ENCODE results near the gene RPL39. TPM values are rescaled to one million over a fixed set of nuclear protein-coding genes. Genes with fewer than 3 reads are reported as not detected.

The RPL39 gene
- total RNA-seq, 1 experiment from 2014 or later, result 2,054 TPM

DNA sequence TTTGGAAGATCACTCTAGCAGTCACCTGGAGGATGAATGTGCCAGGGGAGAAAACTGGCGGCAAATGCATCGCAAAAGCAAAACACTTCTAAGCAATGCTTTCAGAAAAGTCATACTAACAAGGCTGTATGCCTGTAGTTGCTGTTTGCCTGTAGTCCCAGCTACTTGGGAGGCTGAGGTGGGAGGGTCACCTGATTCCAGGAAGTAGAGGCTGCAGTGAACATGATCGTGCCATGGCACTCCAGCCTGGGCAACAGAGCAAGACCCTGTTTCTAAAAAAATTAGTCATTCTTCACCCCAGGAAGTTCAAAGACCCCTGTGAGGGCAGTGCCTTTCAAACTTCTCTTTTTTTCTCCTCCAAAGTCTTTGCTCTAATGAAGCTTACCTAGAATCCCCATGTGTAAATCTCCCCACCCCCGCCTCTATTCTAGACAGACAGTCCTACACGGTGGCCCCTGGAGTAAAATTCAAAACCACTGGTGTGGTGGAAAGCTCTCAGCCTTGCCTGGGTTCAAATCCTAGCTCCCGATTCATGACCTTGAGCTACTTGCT, 27.5 kb downstream of the RPL39 start:
- H3K56ac ChIP-seq (ENCODE audit: insufficient read length, low read depth, low read length), result no peak overlapping the region
- H3K23me2 ChIP-seq (ENCODE audit: insufficient read length, low read depth, low read length, poor library complexity, severe bottlenecking), result no peaks in the 10 kb centered on the region
- no peak overlapping the region for H4K8ac ChIP-seq (replicated peaks; ENCODE audit: insufficient read length, low read depth, low read length)
- peaks cover 9 to 15% of the 10 kb centered on the region in 2 experiments for H3K4me1 Mint-ChIP-seq
- H3K4me3 Mint-ChIP-seq, result no peak overlapping the region
- no peak overlapping the region for H2AK5ac ChIP-seq (ENCODE audit: insufficient read length, low read length)
- no peaks in the 10 kb centered on the region for H3K79me1 ChIP-seq (ENCODE audit: insufficient read depth, low read depth, low read length, poor library complexity, severe bottlenecking)
- no peak overlapping the region for H3K4ac ChIP-seq (ENCODE audit: low read depth, low read length)
- H3K9me3 ChIP-seq (ENCODE audit: control insufficient read depth, low read depth, low read length), result peaks cover 16% of the 10 kb centered on the region
- no peak overlapping the region for H3K9ac ChIP-seq (ENCODE audit: extremely low read depth, insufficient read length, low read length)
- H3K9me3 Mint-ChIP-seq, result peaks cover 68 to 71% of the 10 kb centered on the region in 2 experiments
- DNase-seq, result no peak
- no peak overlapping the region for H2BK12ac ChIP-seq (ENCODE audit: insufficient read length, low read depth, low read length)
- WGBS (ENCODE audit: extremely low coverage, insufficient read length, low lambda C conversion rate), result no CpG with 5 or more reads among the region's 6 CpGs
- H3K14ac ChIP-seq (ENCODE audit: insufficient read depth, low read length), result no peak overlapping the region
- peaks cover 3 to 5% (median 5%) of the 10 kb centered on the region in 3 experiments; a peak in 5 of 7 replicates for H3K36me3 Mint-ChIP-seq (ENCODE audit: insufficient read depth in 1 of 3, low read depth in 3 of 3)
- no peak overlapping the region for H2BK120ac ChIP-seq (ENCODE audit: low read depth, low read length, poor library complexity, severe bottlenecking)
- no peaks in the 10 kb centered on the region for H3K4me1 ChIP-seq (ENCODE audit: insufficient read depth, low read length)
- H3K27me3 ChIP-seq (ENCODE audit: insufficient read depth, low read length), result no peaks in the 10 kb centered on the region; the same call in 1 of the 2 replicates
- no peak overlapping the region for H2BK15ac ChIP-seq (ENCODE audit: low read depth, low read length)
- no peak overlapping the region for H3K27ac ChIP-seq (ENCODE audit: insufficient read length, low read depth, low read length)
- H3K27me3 Mint-ChIP-seq (ENCODE audit: low read depth), result peaks cover 22% of the 10 kb centered on the region
- H3K4me2 ChIP-seq (ENCODE audit: insufficient read depth, insufficient read length, low read length), result no peak overlapping the region
- no peak overlapping the region for H2AFZ ChIP-seq (ENCODE audit: low read length)
- no peaks in the 10 kb centered on the region for H3K79me2 ChIP-seq (ENCODE audit: insufficient read depth, low read length)
- no peak overlapping the region for H2BK20ac ChIP-seq (ENCODE audit: low read depth, low read length, poor library complexity, severe bottlenecking)
- H3K27ac Mint-ChIP-seq, result peak overlapping the region in 1 of 3 experiments; percentile 78; a peak in 1 of 7 replicates
- no peak overlapping the region for H4K91ac ChIP-seq (ENCODE audit: insufficient read length, low read depth, low read length)
- TF ChIP-seq, protein P1, sequence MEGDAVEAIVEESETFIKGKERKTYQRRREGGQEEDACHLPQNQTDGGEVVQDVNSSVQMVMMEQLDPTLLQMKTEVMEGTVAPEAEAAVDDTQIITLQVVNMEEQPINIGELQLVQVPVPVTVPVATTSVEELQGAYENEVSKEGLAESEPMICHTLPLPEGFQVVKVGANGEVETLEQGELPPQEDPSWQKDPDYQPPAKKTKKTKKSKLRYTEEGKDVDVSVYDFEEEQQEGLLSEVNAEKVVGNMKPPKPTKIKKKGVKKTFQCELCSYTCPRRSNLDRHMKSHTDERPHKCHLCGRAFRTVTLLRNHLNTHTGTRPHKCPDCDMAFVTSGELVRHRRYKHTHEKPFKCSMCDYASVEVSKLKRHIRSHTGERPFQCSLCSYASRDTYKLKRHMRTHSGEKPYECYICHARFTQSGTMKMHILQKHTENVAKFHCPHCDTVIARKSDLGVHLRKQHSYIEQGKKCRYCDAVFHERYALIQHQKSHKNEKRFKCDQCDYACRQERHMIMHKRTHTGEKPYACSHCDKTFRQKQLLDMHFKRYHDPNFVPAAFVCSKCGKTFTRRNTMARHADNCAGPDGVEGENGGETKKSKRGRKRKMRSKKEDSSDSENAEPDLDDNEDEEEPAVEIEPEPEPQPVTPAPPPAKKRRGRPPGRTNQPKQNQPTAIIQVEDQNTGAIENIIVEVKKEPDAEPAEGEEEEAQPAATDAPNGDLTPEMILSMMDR (conservative IDR thresholded peaks at IDR 0.05), result no peak
- H3K23ac ChIP-seq (ENCODE audit: insufficient read length, low read depth, low read length), result no peak overlapping the region
- no peak overlapping the region for H3T11ph ChIP-seq (ENCODE audit: low read length)
- H2BK5ac ChIP-seq (ENCODE audit: insufficient read length, low read length), result no peak overlapping the region
- no peaks in the 10 kb centered on the region for H4K20me1 ChIP-seq (ENCODE audit: control insufficient read depth, insufficient read depth, insufficient read length)
- H4K5ac ChIP-seq (ENCODE audit: insufficient read length, low read depth, low read length), result no peak overlapping the region
- no peak overlapping the region for H3K18ac ChIP-seq (ENCODE audit: insufficient read length, low read depth, low read length)

All from H9 (cell line).